ES-I3 (cell line): ENCODE results near the gene TBCCD1.
A peak's percentile ranks its signal among the peaks of the same experiment; 100 is the strongest.

Experiments
- H3K36me3 ChIP-seq: 2 replicates; pipeline ENCODE4 v1.6.1; 2013; ENCODE audit warnings: mild to moderate bottlenecking, low read length, control low read depth, moderate library complexity; ENCODE audit not compliant: insufficient read depth
- H3K4me1 ChIP-seq: 2 replicates; pipeline ENCODE4 v1.6.1; 2013; ENCODE audit warnings: mild to moderate bottlenecking, control low read depth, low read length; ENCODE audit not compliant: insufficient read depth
- H3K9ac ChIP-seq: 2 replicates; pipeline ENCODE4 v1.6.1; 2013; ENCODE audit warnings: low read depth, mild to moderate bottlenecking, low read length, moderate library complexity
- H3K9me3 ChIP-seq: 2 replicates; pipeline ENCODE4 v1.6.1; 2013; ENCODE audit warnings: mild to moderate bottlenecking, low read length, moderate library complexity; ENCODE audit not compliant: control insufficient read depth, insufficient read depth

TBCCD1 gene

DNA sequence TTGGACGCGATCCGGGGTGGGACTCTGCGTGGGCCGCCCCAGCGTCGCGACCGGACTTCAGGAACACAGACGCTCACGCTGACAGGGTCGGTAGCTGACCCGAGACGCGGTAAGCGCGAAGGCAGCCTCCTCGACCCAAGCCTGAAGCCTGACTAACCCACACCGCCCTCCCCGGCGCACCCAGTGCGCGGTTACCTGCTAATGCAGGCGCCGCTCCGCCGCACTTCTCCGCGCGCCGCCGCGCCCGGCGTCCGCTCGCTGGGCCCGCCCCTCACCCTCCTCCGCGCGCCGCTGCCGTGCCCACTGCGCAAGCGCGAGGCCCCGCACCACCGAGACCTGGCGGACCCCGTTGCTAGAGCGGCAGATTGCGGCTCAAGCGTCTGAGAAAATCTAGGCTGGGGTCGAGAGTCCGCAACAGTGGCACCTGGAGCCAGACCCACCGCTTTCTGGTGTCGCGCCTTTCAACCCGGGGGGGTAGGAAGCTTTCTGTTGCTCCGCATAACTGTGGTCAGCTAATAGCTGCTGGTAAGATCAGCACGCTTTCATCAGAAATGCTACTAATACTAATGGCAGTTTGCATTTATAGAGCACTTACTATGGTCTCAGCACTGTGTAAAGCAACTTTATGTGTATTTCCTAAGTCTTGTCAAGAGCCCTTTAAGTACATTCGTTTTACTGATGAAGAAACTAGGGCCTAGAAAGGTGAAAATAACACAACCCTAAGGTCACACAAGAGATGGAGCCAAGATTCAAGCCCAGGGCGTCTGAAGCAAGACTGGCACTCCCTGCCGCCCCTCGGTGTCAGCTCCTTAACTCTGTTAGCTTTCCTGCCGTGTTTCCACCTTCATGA, at the start of gene TBCCD1:
TBCCD1 (minus strand) TSS at position 268 of the 850 bp plus-strand sequence. CDS start 3,010 bp downstream, outside the sequence.
- H3K9me3 ChIP-seq, result no peaks in the 10 kb centered on the region
- H3K36me3 ChIP-seq, result no peaks in the 10 kb centered on the region
- peaks cover 3% of the 10 kb centered on the region; the same call in 1 of the 2 replicates for H3K4me1 ChIP-seq

GRCh38 chr3:186616299-186616617, 49.1 kb upstream of the TBCCD1 start:
- Histone ChIP-seq H3K9ac (no peak overlapping the region), H3K9me3 (no peaks in the 10 kb centered on the region), H3K36me3 (no peaks in the 10 kb centered on the region), H3K4me1 (peaks cover 5% of the 10 kb centered on the region)

More for the DNA sequence above, at the start of gene TBCCD1:
- peak within 1 kb of the TSS; percentile 94 for H3K9ac ChIP-seq

GRCh38 chr3:186614597-186615483, 47.7 kb upstream of the TBCCD1 start:
- peaks cover 5% of the 10 kb centered on the region for H3K4me1 ChIP-seq
- H3K9ac ChIP-seq, result no peak overlapping the region

GRCh38 chr3:186614266-186614596, 47.1 kb upstream of the TBCCD1 start:
- H3K36me3 ChIP-seq, result no peaks in the 10 kb centered on the region
- peaks cover 5% of the 10 kb centered on the region for H3K4me1 ChIP-seq
- no peaks in the 10 kb centered on the region for H3K9me3 ChIP-seq
- no peak overlapping the region for H3K9ac ChIP-seq

More at GRCh38 chr3:186614597-186615483, 47.7 kb upstream of the TBCCD1 start:
- H3K9me3 ChIP-seq, result no peaks in the 10 kb centered on the region
- no peaks in the 10 kb centered on the region for H3K36me3 ChIP-seq

DNA sequence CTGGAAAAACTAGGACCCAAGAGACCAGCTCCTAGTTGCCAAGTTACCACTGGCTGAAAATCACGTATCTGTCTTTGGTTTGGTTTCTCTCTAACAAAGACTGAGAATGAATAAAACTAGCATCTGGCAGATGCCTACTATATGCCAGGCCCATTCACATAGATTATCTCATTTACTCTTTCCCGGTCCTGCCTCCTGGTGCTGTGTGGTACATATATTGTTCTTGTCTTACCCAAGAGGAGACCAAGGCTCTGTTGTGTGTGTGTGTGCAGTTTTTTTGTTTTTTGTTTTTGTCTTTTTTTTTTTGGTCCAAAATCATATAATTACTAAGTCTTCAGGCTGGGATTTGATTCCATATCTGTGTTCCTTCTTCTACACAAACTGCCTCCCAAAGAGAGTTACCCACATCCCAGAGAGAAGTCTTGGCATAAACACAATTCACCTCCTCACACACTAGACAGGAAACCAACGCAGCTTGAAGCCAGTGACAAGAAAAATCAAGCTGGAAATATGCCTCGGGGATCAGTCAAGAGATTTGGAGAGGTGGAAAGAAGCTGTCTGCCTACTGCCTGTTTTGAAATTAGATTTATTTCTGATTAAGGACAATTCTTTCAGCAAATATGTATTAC, 46.6 kb upstream of the TBCCD1 start:
- Histone ChIP-seq H3K4me1 (peaks cover 5% of the 10 kb centered on the region), H3K36me3 (no peaks in the 10 kb centered on the region), H3K9ac (no peak overlapping the region), H3K9me3 (no peaks in the 10 kb centered on the region)

- Histone ChIP-seq H3K9ac (no peak within 1 kb of the TSS), H3K4me1 (peaks cover 5% of the 10 kb centered on the region)
Observed at GRCh38 chr3:186612721-186613636, 45.8 kb upstream of the TBCCD1 start, which contains the start of gene AHSG. AHSG (plus strand) TSS chr3:186613060; CDS start chr3:186613142, 82 bp downstream.

GRCh38 chr3:186612065-186612464, 44.9 kb upstream of the TBCCD1 start:
- Histone ChIP-seq H3K9ac (no peak overlapping the region), H3K4me1 (peaks cover 5% of the 10 kb centered on the region; the same call in 1 of the 2 replicates), H3K36me3 (no peaks in the 10 kb centered on the region), H3K9me3 (no peaks in the 10 kb centered on the region)

More at GRCh38 chr3:186612721-186613636, 45.8 kb upstream of the TBCCD1 start, which contains the start of gene AHSG:
- no peaks in the 10 kb centered on the region for H3K9me3 ChIP-seq
- no peaks in the 10 kb centered on the region for H3K36me3 ChIP-seq

DNA sequence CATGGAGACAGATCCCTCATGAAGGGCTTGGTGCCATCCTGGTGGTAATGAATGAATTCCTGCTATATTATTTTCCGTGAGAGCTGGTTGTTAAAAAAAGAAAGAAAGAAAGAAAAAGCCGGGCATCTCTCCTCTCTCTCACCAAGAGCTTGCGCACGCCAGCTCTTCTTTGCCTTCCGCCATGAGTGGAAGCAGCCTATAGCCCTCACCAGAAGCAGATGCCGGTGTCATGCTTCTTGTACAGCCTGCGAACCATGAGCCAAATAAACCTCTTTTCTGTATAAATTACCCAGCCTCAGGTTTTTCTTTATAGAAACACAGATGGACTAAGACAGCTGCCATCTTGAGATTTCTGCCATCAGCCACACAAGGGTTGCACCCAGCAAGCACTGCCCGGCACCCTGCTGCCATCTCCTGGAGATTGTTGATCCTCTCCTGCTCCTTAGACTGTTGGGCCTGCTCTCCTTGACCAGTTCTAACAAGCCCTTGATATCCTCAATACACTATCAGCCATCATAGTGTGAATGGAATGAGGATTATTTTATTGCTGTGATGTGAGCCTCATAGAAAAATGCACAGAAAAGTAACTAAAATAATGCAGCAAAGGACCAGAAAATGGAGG, 42.2 kb upstream of the TBCCD1 start:
- no peak overlapping the region for H3K9ac ChIP-seq

GRCh38 chr3:186608624-186609215, 41.6 kb upstream of the TBCCD1 start:
- no peaks in the 10 kb centered on the region for H3K36me3 ChIP-seq
- H3K9ac ChIP-seq, result no peak overlapping the region
- no peaks in the 10 kb centered on the region for H3K9me3 ChIP-seq
- no peaks in the 10 kb centered on the region for H3K4me1 ChIP-seq

More for the DNA sequence above, 42.2 kb upstream of the TBCCD1 start:
- H3K9me3 ChIP-seq, result no peaks in the 10 kb centered on the region
- H3K36me3 ChIP-seq, result no peaks in the 10 kb centered on the region
- H3K4me1 ChIP-seq, result peaks cover 2% of the 10 kb centered on the region; the same call in 1 of the 2 replicates

GRCh38 chr3:186605561-186606545, 38.7 kb upstream of the TBCCD1 start:
- Histone ChIP-seq H3K4me1 (0 out of 2 replicates have a peak, but pooled peaks cover 3% of the 10 kb centered on the region), H3K9me3 (no peaks in the 10 kb centered on the region), H3K36me3 (no peaks in the 10 kb centered on the region), H3K9ac (no peak overlapping the region)

DNA sequence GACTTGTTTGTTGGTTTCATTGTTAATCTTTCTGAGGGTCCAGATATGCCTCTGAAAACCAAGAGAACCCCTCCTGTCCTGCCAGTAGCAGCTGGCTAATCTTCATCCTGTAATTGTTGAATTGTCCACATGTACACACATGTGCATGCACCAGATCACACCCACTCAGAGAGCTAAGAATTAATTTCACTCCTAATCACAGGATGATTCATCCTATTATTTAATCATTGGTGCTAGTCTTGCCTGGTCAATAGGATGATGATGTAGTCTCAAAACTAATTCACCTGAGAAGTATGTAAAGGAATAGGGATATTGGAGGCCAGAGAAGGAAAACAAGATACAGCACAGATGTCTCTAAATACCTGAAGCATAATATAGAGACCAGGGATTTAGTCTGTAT, 37.9 kb upstream of the TBCCD1 start:
- Histone ChIP-seq H3K9ac (no peak overlapping the region), H3K36me3 (no peaks in the 10 kb centered on the region), H3K9me3 (no peaks in the 10 kb centered on the region), H3K4me1 (0 out of 2 replicates have a peak, but pooled peaks cover 3% of the 10 kb centered on the region)

DNA sequence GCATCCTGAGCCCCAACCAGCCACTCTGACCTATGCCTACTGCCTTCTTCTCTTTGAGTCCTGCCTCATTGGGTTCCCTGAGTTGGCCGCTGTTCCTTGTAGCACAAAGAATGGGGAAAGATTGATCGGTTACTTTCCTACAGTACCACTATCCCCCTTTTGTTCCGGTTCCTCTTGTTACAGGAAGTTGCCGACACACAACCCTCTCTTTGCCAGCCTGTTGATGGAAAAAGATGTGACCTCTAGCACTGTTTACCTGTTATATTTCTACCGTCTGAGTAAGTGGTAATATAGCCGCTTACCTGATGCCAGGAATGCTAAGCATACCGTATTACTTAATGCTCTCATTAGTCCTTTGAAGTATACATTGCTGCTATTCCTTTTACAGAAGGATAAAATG, 36.0 kb upstream of the TBCCD1 start:
- Histone ChIP-seq H3K4me1 (0 out of 2 replicates have a peak, but pooled peaks cover 3% of the 10 kb centered on the region), H3K36me3 (no peaks in the 10 kb centered on the region)

More for the DNA sequence above, 36.0 kb upstream of the TBCCD1 start:
- H3K9ac ChIP-seq, result no peak overlapping the region
- H3K9me3 ChIP-seq, result no peaks in the 10 kb centered on the region
